GM21515 (cell line): ENCODE measurements around the gene KIF5A.

Experiments
- ATAC-seq: cut with Tn5 transposase; IDR thresholded peaks from one replicate; pipeline ENCODE4 v1.9.1; 2021; ENCODE audit not compliant: unreplicated experiment

The KIF5A gene

GRCh38 chr12:57628280-57629191 is 78.7 kb downstream of the KIF5A start:
- ATAC-seq, result no peak

GRCh38 chr12:57629897-57630471 is 80.1 kb downstream of the KIF5A start:
- ATAC-seq, result no peak

DNA sequence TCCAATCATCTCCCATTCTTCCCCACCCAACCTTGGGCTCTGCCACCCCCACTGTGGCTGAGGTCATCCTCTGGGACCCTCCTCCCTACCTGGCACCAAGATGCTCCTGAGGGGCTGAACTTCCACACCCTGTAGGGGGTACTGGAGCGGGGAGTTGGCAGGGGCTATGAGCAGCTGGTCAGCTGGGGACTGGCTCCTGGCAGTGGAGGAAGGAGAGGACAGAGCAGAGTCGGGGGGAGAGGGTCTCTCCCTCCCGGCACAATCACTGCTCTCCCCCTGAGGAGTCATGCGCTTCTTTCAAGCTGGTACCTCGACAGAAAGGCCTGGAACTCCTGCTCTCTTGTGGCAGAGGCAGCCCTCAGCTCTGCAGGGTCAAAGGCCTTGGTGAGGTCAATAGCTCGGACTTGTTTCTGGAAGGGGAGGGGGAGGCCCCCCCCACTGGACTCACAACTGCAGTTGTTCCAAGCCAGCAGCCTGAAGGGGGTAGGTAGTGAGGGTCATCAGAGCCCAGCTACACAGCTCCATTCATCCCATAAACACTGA is 81.1 kb downstream of the KIF5A start:
- no peak for ATAC-seq

- no peak for ATAC-seq
Observed at GRCh38 chr12:57631566-57632072, 81.8 kb downstream of the KIF5A start.

DNA sequence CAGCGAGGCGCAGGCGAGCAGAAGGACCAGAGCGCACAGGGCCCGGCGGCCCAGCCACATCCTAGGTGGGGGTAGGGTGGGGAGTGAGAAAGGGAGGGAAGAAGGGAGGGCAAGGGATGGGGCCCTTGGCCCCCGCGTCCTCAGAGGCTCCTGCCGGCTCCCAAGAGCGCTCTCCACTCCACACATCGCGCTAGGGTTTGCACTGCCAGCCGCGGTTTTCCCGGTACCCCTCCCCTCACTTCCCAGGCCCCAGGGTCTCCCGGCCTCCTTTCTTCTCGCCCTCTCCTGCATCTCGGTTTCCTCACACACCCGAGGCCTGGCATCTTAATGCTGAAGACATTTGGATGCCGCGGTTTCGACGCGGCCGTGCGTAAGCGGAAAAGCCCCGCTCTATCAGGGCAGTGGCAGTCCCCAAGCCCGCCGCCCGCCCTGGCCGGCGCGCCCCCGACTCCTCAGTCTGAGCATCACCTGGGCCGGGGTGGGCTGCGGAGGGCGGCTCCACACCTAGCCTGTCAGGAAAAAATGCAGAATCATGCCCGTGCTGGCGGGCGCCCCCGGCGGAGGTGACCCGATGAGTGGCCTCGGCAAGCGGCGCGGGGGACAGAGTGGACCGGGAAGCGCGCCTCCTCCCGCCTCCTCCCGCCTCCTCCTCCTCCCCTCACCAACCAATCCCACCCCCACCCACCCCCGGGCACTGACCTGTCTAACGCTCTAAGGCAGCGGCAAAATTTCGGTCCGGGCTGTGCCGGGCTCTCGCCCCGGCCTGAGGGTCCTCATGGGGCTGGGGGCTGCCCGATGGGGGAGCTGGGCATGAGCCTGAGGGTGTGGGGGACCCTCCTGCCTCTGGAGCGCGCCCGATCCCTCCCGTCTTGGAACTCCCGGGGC is 82.5 kb downstream of the KIF5A start:
- ATAC-seq, result no peak

GRCh38 chr12:57632958-57633840 is 83.4 kb downstream of the KIF5A start, which contains the start of gene B4GALNT1:
Gene B4GALNT1 (minus strand): TSS chr12:57633201. CDS start chr12:57632132, 1,069 bp downstream.
- peak; percentile 73 for ATAC-seq
